NK-92 (cell line): ENCODE results near the gene SUCLA2.
"Not testable (repeated sequence)": the region's sequence is repeated elsewhere in the genome, so short reads cannot be mapped to it uniquely, and the experiment has no call there.

Source experiments
- DNase-seq: peaks from one replicate; lab custom pipeline; 2025; ENCODE audit not compliant: unreplicated experiment; lab: John Stamatoyannopoulos, UW

The SUCLA2 gene

DNA sequence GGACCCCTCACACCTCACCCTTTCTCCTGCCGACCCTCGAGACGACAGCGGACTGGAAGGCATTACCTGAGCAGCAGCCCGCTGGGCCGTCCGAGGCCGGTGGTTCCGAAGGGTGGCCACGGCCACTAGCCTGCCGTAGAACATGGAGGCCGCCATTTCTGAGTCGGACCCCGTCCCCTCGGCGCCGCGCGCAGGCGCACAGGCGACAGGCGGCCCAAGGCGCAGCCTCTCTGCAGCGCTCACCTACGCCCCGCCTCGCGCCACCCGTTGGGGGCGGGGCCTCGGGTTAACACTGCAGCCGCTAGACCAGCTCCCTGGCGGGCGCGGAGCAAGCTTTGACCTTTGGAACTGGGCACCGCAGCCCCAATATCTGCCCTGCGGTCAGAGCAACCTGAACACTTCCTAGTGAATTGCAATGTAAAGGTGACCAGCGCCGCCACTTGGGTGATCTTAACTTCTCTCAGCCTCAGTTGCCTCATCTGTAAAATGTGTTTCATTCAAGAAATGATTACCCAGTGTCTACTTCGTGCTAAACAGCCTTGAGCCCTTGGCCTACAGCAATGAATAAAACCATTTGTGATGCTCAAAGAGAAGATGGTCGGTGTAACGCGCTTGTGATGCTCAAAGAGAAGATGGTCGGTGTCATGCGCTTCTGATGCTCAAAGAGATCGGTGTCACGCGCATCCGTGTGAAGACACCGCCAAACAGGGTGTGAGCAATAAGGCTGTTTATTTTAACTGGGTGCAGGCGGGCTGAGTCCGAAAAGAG is at the start of gene SUCLA2:
TSS of gene SUCLA2 (minus strand) at position 160 of the 768 bp plus-strand sequence. CDS start at position 156, 4 bp downstream.
- peak; percentile 32 for DNase-seq

- no peak for DNase-seq
These were observed 49.5 kb upstream of the SUCLA2 start for GRCh38 chr13:48050550-48050949.

GRCh38 chr13:48043789-48044503 is 42.9 kb upstream of the SUCLA2 start:
- no peak for DNase-seq

DNA sequence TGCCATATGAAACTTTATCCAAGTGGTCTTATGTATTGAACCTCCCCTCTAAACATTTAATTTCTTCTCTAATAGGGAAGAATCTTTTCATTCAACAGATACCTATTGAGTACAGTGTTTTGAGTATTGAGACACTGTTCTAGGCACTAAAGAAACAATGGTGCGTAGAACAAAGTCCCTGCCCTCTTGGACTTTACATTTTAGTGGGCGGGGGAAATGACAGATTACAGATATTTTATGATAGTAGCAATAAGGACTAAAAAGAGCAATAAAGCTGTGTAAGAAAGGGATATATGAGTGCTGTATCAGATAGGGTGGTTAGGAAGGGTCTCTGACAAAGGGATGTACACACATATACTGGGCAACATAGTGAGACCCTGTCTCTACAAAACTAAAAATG is 41.8 kb upstream of the SUCLA2 start:
- no peak for DNase-seq

DNA sequence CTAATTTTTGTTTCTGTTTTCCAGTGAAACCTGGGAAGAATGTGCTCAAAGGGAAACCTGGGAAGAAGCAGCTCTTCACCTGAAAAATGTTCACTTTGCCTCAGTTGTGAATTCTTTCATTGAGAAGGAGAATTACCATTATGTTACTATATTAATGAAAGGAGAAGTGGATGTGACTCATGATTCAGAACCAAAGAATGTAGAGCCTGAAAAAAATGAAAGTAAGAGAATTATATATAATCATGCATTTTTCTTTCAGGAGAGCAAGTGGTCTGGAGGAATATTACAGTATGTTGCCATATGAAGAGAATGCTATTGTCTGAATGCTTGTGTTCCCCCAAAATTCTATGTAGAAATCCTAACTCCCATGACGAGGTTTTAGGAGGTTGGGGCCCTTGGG is 39.8 kb upstream of the SUCLA2 start:
- DNase-seq, result no peak

- no peak for DNase-seq
These were observed 39.0 kb upstream of the SUCLA2 start for GRCh38 chr13:48040049-48040448.

- DNase-seq, result no peak
These were observed 37.7 kb upstream of the SUCLA2 start for GRCh38 chr13:48038761-48039160.

DNA sequence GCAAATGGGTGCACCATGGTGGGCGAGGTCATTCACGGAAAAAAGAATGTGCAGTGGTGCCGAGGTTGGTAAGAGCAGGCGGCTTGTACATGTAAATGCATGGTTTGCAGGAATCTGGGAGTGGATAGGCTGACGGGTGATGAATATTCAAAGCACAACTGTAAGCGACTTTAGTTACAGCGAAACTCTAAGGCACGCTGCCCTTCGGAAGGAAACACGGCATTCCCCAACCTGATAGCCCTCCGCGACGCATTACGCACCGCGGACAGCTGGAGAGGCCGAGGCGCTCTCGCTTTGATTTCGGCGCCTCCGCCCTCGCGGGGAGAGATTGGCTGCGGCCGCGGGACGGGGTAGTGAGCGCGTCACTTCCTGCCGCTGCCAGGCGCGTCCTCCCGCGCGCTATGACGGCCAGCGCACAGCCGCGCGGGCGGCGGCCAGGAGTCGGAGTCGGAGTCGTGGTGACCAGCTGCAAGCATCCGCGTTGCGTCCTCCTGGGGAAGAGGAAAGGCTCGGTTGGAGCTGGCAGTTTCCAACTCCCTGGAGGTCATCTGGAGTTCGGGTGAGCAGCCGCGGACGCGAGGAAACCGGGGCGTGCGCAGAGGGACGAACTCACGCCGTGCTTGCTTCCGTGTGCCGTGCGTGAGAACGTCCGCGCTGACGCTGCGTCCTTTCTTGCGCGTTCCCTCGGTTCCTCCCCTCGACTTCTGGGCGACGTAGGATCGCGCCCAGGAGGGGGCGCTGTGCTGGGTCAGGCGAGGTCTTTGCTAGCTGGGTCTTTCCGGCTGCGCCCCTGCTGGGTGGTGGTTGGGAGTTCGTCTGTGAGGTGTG is 36.5 kb upstream of the SUCLA2 start, which contains the start of gene NUDT15:
TSS of gene NUDT15 (plus strand) at position 381 of the 828 bp plus-strand sequence. CDS start at position 402, 21 bp downstream.
- peak; percentile 78 for DNase-seq

- no peak for DNase-seq
These were observed 28.8 kb upstream of the SUCLA2 start for GRCh38 chr13:48029859-48030258.

DNA sequence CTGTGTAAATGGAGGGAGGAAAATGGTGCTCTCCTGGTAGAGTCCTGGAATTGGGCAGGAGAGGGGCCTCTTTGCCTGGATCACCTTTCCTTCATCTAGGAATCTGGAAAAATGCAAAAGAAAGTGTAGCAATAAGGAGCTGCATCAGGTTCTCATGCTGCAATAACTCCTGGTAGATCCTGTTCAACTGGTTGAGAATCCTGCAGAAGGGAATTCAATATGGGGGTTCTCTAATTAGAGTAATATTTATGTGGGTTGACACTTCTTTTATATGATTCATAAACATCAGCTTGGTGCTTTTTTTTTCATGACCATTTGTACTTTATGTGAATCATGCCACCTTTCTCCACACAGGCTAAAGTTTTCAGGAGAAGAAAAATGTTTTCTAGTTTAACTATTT is 27.0 kb upstream of the SUCLA2 start:
- no peak for DNase-seq

GRCh38 chr13:48019796-48020195 is 18.7 kb upstream of the SUCLA2 start:
- DNase-seq, result no peak

DNA sequence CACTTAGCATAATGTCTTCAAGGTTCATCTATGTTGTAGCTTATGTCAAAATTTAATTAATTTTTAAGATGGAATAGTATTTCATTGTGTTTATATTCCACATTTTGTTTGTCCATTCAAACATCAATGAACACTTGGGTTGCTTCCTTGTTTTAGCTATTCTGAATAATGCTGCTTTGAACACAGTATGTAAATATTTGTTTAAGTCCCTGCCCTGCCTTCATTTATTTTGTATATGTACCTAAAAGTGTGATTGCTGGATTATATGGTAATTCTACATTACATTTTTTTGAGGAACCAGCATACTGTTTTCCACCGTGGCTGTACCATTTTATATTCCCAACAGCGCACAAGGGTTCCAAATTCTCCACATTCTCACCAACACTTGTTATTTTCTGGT is 17.6 kb upstream of the SUCLA2 start:
- no peak for DNase-seq

- DNase-seq, result no peak
These were observed 13.3 kb upstream of the SUCLA2 start for GRCh38 chr13:48014359-48014758.

GRCh38 chr13:48012668-48013067 is 11.6 kb upstream of the SUCLA2 start:
- no peak for DNase-seq

GRCh38 chr13:48010698-48011097 is 9.6 kb upstream of the SUCLA2 start:
- no peak for DNase-seq

DNA sequence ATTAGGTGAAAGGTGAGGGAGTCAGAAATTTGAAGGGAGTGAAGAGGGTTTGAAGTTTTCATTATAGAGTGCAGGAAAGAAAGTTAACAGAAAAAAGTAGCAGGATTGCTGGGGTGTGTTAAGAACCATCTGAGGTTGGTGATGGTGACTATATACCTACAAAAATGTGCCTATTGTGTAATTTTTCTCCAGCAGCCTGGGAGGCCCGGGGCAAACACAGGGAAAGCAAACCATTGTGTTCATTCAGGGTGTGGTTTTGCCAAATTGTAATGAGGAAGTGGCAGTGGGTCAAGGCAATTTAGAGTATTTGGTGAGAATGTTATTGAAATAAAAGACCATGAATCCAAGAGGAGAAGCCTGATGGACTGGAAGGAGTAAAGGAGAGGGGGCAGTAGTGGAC is 8.2 kb upstream of the SUCLA2 start:
- DNase-seq, result no peak

GRCh38 chr13:48006396-48006795 is 5.3 kb upstream of the SUCLA2 start:
- DNase-seq, result no peak

GRCh38 chr13:48004201-48004600 is 3.1 kb upstream of the SUCLA2 start:
- DNase-seq, result no peak

DNA sequence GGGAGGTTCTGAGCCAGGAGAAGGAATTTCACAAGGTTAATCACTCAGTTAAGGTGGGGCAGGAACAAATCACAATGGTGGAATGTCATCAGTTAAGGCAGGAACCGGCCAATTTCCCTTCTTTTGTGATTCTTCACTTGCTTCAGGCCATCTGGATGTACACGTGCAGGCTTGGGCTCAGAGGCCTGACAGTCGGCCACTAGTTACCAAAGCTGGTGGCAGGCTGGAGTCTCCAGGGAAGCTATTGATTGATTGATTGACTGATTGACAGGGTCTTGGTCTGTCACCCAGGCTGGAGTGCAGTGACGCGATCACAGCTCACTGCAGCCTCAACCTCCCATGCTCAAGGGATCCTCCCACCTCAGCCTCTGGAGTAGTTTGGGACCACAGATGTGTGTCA is 926 bp upstream of the SUCLA2 start:
- DNase-seq, result not testable (repeated sequence)

GRCh38 chr13:48000559-48001113 is 437 bp downstream of the SUCLA2 start:
- DNase-seq, result no peak

DNA sequence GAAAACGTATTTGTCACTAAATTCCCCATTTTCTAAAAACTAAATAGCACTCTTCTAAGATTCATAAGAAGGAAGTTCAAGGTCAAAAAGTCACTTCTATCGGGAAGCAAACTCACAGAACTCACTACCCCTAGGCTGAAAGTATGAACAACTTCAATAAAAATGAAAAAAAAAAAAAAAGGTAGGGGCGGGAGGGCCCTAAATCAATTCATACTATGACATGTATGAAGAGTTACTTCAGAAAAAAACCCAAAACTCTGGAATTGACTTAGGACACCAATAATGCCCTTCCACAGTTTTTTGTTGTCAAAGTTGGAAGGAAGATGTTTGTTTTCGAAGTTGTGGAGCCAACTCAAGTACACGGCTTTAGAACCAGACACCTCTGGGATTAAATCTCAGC is 1.1 kb downstream of the SUCLA2 start:
- no peak for DNase-seq
